Right forelimb (tissue), 1 donor: ENCODE data around the gene BICC1.

Experiments
- DNase-seq: peaks from one replicate; pipeline ENCODE4 v3.0.0-alpha.2; 2018

BICC1 gene

GRCh38 chr10:58516671-58517070, 4.0 kb downstream of the BICC1 start:
- no peak for DNase-seq

GRCh38 chr10:58517081-58517480, 4.4 kb downstream of the BICC1 start:
- DNase-seq = no peak

GRCh38 chr10:58517491-58518355, 5.1 kb downstream of the BICC1 start:
- no peak for DNase-seq

DNA sequence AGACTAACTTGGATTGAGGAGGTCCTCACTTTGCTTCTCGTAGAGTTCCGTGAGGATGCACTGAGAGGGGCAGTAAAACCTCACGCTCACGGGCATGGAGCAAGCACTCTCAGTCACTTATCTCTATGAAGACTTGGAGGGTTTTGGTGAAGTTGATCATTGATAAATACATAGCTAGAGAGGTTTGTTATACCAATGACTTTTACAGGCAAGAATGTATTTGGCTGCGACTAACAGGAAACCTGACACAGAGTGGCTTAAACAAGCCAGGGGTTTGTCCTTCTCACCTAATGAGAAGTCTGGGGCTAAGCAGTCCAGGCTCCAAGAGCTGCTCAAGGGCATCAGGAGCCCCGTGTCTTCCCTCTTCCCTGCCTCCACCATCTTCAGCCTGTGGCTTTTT, 6.1 kb downstream of the BICC1 start:
- no peak for DNase-seq

DNA sequence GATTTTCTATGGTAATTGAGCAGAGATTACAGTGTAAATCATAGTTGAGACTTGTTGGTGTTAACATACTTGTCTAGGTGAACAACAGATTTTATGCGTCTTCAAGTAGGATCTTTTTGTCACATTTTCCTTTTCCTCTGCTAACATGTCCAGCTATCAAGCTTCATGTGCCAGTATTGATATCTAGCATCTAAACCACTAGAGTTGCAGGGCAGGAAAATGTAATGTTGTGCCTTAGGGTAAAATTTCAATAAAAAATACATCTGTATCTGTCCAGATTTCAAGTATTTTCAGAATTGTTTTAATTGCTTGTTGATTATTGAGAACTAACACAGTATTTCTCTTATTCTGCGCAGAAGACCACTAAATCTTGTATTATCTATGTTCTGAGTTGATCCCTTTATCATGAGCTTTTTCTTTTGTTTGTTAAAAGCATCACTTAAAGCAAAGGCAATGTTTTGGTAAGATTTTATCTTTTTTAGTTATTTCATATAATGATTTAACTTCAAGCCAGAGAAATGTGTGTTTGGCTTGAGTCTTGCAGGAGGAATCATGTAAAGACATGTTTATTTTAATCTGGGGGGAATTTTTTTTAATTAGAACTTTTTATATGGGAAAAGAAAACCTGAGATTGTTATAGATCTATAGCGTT, 16.5 kb downstream of the BICC1 start:
- no peak for DNase-seq

GRCh38 chr10:58531084-58531695, 18.5 kb downstream of the BICC1 start:
- no peak for DNase-seq

DNA sequence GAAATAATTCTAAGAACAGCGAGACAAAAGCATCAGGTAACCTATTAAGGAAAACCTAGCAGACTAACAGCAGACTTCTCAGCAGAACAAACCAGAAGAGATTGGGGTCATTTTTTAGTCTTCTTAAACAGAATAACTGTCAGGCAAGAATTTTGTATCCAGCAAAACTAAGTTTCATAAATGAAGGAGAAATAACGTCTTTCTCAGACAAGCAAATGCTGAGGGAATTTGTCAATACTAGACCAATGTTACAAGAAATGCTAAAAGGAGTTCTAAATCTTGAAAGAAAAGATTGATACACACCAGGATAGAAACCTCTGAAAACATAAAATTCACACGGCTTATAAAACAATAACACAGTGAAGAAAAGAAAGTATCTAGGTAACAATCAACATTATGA, 22.6 kb downstream of the BICC1 start:
- DNase-seq = no peak

- no peak for DNase-seq
Measured at GRCh38 chr10:58543141-58543540, 30.5 kb downstream of the BICC1 start.

GRCh38 chr10:58544135-58544534, 31.5 kb downstream of the BICC1 start:
- no peak for DNase-seq

GRCh38 chr10:58545427-58545826, 32.8 kb downstream of the BICC1 start:
- no peak for DNase-seq

GRCh38 chr10:58546137-58546536, 33.5 kb downstream of the BICC1 start:
- DNase-seq = no peak

DNA sequence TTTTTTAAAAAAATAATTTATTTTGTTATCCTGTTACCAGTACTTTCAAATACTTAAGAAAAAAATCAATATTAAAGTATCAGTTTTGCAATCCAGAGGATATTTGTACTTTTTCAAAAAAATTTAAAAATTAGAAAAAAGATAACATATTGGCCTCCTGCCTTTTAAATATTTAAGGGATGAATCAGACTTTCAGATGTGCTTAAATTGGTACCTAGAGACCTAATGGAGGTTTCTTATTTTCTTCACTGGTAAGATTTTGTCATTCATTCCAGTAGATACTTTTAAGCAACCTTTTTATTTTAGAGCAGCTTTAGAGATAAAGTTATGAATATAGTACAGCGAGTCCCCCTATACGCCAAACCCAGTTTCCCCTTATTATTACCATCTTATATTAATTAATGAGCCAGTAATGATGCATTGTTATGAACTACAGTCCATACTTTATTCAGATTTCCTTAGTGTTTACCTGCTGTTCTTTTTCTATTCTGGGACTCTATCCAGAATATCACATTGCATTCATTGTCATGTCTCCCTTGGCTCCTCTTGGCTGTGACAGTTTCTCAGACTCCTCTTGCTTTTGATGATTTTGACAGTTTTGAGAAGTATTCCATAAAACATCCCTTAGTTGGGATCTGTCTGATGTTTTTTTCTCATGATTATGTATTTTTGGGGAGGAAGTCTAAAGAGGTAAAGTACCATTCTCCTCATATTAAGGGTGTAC, 34.2 kb downstream of the BICC1 start:
- no peak for DNase-seq

DNA sequence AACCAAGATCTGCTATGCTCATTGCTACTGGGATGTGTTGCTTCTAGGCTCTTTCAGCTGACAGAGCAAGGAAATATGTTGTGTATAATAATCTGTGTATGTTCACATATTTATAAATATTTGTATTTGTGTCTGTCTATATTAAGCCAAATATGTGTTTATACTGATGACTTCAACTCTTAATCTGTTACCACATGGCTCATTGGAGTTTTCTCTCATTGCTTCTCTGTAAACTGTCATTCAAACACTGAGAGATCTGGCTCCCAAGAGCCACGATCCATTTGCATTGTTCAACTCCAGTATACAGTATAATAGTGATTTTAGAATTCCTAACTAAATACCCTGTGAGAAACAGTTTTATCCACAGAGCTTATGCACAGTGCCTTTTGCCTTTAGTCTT, 35.3 kb downstream of the BICC1 start:
- DNase-seq = no peak

DNA sequence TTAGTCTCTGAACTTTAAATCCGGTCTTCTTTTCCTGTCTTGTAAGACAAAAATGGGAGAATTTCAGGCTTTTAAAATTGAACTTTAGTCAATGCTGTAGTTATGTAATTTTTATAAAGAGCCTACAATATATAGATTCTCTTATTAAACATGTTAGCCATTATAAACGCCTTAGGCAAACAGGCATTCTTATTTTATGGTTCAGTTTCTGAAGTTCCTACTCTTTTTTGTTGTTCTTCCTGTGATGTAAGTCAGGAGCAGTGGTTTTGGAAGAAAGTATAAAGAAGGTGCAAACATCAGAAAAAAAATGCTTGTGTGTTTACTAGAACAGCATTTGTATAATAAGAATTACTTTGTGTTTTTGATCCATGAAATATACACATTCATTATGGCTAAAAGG, 41.6 kb downstream of the BICC1 start:
- no peak for DNase-seq

DNA sequence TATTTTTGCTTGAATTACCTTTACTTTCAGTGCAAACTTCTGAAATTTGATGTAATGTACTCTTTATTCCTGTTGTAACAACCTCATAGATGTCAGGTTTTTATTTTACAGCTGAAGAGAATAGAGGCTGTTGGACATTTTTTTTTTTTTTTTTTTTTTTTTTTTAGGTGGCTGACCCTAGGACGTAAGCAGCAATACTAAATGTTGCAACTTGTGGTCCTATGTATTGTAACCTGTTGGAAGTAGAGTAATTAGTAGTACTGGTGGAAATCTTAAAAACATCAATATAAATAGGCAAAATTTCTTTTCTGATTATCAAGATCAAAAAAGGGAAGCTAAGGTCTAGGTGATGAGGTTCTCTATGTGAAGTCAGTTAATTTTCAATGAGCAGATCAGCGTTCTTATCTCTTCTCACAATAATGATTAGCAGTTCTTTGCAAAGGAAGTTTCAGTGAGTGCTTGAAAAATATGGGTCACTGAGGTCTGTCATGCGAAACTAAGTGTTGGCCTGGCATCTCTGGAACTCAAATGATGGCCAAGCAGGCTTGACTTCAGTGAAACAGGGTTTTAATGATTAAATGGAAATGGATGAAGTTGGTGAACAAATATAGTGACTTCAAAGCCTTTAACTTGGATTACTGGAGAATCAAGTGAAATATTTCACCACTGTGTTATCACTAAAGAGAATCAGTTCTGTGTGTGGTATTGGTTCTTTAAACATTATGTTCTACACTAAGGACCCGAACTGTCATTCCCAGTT, 42.7 kb downstream of the BICC1 start:
- no peak for DNase-seq

DNA sequence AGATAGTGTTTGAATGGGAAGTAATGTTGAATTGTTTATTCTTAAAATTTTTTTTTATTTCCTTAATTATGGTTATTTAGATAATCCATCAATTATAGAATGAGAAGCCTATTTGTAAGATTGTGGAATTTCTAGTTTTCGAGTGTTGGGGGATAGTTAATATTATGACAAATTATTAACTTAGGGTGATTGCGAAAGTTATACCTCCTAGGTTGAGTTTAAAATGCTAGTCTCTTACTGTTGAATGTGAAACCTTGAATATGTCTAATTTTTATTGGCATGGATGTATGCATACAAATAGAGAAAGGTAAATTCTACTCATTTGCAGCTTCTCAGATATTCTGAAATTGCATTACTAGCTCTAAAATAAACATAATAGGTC, 43.2 kb downstream of the BICC1 start:
- no peak for DNase-seq

DNA sequence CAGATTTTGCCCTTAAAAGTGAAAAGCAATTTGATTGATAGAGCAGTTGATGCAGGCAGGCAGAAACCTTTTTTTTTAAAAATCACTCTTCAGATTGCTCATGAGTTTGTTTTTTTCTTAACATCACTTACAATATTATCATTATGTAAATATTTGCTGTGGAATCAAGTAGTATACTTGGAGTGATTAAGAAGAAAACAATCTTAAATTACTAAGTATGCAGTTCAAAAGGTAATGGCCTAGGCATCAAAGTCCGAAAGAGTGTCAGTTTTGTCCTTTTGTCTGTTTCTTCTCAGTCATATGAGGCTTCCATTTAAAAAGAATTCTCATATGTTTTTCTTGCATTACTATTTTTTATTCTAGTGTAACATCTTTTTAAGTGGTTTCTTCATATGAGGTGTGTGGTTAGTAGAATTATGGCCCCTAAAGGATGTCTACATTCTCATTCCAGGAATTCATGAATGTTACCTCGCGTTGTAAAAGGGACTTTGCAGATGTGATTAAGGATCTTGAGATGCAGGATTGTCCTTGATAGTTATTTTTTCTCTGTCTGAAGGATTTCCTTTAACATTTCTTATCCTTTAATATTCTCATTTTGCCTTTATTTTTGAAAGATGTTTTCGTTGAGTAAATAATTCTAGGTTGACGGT, 44.0 kb downstream of the BICC1 start:
- no peak for DNase-seq

DNA sequence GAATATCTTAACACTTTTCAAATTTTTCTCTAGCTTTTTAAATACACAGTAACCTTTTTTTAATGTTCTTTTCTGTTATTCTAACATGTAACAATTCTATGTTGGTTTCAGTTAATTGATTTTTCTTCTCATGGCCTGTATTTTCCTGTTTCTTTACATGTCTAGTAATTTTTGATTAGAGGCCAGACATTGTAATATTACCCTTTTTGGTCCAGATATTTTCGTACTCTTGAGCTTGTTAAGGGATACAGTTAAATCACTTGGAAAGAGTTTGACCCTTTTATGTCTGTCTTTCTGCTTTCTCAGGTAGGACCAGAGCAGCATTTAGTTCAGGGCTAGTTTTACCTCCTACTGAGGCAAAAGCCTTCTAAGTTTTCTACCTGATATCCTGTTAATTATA, 45.0 kb downstream of the BICC1 start:
- DNase-seq = no peak

DNA sequence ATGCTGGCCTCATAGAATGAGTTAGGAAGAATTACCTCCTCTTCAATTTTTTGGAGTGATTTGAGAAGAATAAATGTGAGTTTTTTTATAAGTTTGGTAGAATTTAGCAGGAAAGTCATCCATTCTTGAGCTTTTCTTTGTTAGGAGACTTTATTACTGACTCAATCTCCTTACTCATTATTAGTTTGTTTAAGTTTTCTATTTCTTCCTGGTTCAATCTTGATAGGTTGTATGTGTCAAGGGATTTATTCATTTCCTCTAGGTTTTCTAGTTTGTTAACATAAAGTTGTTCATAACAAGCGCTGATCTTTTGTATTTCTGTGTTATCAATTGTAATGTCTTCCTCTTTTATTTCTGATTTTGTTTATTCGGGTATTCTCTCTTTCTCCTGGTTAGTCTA, 47.4 kb downstream of the BICC1 start:
- DNase-seq = no peak

DNA sequence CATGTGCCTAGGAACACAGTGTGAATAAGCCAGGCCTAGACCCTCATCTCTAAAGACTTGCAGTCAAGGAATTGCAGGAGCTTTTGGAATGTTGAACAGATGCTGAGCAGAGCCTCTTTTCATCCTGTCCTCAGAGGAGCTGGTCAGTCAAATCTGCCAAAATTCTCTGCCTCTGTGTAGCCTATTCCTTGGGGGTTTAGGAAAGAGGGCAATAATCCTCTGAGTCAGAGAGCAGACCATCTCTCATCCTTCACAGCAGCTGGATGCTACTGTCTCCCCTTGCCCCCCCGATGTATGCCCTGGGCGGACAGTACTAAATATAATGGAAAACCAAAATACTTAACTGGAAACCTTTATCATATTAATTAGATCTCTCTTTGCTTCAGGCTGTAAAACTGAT, 52.6 kb downstream of the BICC1 start:
- no peak for DNase-seq

DNA sequence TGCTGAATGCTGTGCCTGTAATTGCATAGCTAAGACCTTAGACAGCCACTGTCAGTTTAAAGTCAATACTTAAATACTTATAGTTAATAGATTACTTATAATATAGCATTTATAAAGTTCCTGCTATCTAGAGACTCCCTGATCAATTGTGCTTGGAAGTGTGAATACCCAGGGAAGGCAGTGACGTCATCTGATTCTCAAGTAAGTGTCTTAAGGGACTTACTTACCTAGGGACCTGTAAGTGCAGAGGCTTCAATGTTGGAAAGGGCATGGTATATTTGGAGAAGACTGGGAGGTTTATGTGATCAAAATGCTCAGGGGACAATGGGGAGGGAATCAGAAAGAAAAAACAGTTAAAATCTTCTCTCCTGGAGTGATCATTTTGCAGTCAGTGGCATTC, 55.0 kb downstream of the BICC1 start:
- no peak for DNase-seq

DNA sequence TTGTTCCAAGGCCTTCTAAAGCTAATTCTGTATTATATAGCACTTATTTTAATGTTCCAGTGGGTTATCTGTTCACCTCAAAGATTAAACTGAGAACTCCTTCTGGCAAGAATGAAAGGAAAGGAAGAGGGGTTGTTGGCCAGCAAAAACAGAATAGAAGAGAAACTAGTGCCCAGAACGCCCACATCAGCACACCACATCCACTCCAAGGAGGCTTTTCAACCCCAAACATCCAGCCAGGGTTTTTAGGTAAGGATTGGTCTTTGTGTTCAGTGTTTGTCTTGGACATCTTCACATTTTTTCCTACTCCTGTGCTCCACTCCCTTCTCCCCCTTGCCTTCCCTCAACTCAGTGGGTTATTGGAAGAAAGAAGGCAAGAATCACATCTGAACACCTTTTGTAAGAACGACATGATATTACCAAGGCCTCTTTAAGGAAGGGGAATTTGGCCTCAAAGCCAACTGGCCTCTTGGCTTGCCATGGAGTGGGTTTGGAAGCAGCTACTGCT, 55.8 kb downstream of the BICC1 start:
- DNase-seq = no peak
